Mesothelial cell of epicardium (in vitro differentiated cells): Measurements from ENCODE around the gene SINHCAF. TPM values are rescaled to one million over a fixed set of nuclear protein-coding genes. Genes with fewer than 3 reads are reported as not detected.
"Not testable (repeated sequence)": the region's sequence is repeated elsewhere in the genome, so short reads cannot be mapped to it uniquely, and the experiment has no call there.

Source experiments
- DNase-seq, 2 experiments: peaks; one replicate each; pipeline ENCODE4 v3.0.0; 2021; ENCODE audit warnings: low spot score in 2 of 2; ENCODE audit not compliant: unreplicated experiment in 2 of 2
- H3K27ac Mint-ChIP-seq: 2 replicates; pipeline ENCODE4 v1.8.0; 2021; ENCODE audit warnings: mixed read lengths
- H3K27me3 Mint-ChIP-seq: 2 replicates; pipeline ENCODE4 v1.8.0; 2021; ENCODE audit warnings: low read depth, mixed read lengths
- H3K36me3 Mint-ChIP-seq: 2 replicates; pipeline ENCODE4 v1.8.0; 2021; ENCODE audit warnings: mixed read lengths
- H3K4me1 Mint-ChIP-seq: 2 replicates; pipeline ENCODE4 v1.8.0; 2021; ENCODE audit warnings: mixed read lengths
- H3K4me3 Mint-ChIP-seq: 2 replicates; pipeline ENCODE4 v1.8.0; 2021; ENCODE audit warnings: mild to moderate bottlenecking, moderate library complexity, mixed read lengths
- H3K9me3 Mint-ChIP-seq: 2 replicates; pipeline ENCODE4 v1.8.0; 2021; ENCODE audit warnings: mixed read lengths
- CTCF ChIP-seq: fragments of 200-600 bp; sonication (generic); IDR thresholded peaks from one replicate; pipeline ENCODE4 v1.5.0; 2021; ENCODE audit warnings: antibody characterized with exemption; ENCODE audit not compliant: unreplicated experiment
- total RNA-seq: library from RNA; stranded (reverse); gene quantifications from 3 replicates; pipeline ENCODE4 v1.2.1, GENCODE V29; 2021

SINHCAF gene
- total RNA-seq, 1 donor from 2014 or later, result 241 TPM

DNA sequence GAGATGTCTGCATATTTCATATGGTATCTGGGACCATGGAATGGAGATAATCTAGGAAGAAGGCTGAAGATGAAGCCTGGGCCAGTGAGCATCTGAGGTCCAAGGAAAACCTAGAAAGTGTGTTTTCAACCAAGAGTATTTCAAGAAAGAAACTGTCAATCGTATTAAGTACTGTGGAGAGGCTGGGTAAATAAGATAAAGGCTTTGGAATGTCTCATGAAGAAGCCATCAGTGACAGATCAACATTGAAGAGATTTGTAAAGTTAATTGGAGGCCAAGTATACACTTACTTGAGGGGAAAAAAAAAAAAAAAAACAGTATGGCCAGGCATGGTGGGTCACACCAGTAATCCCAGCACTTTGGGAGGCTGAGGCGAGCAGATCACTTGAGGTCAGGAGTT is 48.9 kb downstream of the SINHCAF start:
- Mint-ChIP-seq H3K27ac (peak overlapping the region; percentile 63), H3K4me1 (peaks cover 21% of the 10 kb centered on the region), H3K36me3 (peaks cover 21% of the 10 kb centered on the region), H3K4me3 (no peak overlapping the region), H3K9me3 (no peaks in the 10 kb centered on the region), H3K27me3 (no peaks in the 10 kb centered on the region)
- DNase-seq, result no peak
- TF ChIP-seq CTCF, result no peak

DNA sequence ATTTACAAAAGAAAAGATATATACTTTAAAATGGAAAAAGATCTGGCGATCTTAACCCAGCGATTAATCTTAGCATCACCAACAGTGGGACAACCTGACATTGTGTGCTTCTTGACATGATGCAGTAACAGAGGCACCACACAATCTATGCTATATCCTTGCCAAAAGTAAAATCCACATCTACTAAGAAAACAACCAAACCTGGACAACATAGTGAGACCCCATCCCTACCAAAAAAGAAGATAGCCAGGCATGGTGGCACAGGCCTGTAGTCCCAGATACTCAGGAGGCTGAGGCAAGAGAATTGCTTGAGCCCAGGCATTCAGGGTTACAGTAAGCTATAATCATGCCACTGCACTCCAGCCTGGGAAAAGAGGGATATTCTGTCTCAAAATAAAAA is 50.5 kb downstream of the SINHCAF start:
- Mint-ChIP-seq H3K27me3 (no peaks in the 10 kb centered on the region), H3K9me3 (no peaks in the 10 kb centered on the region), H3K27ac (no peak overlapping the region), H3K4me3 (no peak overlapping the region), H3K36me3 (peaks cover 18% of the 10 kb centered on the region), H3K4me1 (peaks cover 23% of the 10 kb centered on the region)
- no peak for DNase-seq
- no peak for TF ChIP-seq CTCF

DNA sequence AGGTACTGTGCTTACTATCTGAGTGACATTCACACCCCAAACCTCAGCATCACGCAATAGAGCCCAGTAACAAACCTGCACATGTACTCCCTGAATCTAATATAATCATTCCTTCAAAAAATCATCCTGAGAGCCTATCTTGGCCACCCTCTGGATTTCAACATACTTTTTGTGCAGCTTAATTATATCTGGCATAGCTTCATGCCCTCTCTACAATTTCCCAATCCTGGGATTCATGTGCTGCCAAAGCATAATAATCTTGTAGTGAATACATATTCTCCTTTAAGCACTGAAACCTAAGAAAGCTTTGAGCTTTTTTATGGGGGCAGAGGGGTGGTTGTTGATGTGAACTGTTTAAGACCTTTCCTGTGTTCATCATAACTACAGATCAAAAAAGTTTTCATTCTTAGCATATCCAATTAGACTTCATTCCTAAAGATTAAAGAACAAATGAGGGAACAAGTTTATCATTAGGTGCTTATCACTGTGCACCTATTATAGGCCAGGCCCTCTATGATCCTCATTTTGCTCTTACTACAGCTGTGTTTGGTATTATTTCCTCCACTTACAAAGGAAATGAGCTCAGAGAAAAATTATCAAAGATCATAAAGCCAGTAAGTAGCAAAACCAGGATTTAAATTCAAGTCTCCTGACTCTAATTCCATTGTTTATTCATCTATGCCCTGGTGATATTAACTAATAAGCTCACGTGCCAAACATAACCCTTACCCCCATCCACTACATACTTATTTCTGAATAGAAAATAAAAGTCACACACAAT is 51.2 kb downstream of the SINHCAF start:
- peaks cover 26% of the 10 kb centered on the region for H3K4me1 Mint-ChIP-seq
- no peak overlapping the region for H3K4me3 Mint-ChIP-seq
- no peak for DNase-seq
- no peaks in the 10 kb centered on the region for H3K9me3 Mint-ChIP-seq
- H3K27ac Mint-ChIP-seq, result peak overlapping the region; percentile 47
- TF ChIP-seq CTCF, result no peak
- H3K27me3 Mint-ChIP-seq, result no peaks in the 10 kb centered on the region
- peaks cover 18% of the 10 kb centered on the region for H3K36me3 Mint-ChIP-seq

DNA sequence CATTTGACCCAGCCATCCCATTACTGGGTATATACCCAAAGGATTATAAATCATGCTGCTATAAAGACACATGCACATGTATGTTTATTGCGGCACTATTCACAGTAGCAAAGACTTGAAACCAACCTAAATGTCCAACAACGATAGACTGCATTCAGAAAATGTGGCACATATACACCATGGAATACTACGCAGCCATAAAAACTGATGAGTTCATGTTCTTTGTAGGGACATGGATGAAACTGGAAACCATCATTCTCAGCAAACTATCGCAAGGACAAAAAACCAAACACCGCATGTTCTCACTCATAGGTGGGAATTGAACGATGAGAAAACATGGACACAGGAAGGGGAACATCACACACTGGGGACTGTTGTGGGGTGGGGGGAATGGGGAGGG is 52.2 kb downstream of the SINHCAF start:
- DNase-seq, result not testable (repeated sequence)

DNA sequence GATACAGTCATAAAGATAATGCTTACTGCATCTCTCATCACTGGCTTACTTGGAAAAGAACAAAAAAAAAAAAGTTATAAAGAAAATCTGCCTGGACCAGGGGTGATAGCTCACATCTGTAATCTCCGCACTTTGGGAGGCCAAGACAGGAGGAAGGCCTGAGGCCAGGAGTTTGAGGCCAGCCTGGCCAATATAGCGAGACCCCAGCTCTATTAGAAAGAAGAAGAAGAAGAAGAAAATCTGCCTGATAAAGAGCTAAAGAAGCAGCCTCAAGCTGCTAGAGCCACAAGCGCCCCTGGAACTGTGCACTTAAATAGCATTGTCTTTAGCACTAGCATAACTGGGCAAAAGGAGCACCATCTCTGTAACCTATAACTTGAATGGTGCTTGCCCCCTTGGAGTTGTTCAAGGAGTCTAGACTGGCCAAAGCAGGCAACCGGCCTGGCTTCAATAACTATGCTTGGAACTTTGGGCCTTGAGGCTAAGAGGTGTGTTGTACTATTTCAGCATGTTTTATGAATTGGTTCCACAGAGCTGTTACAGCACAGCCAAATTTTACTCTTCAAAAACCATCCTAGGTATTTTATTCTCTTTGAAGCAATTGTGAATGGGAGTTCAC is 53.2 kb downstream of the SINHCAF start:
- Mint-ChIP-seq H3K4me3 (no peak overlapping the region), H3K27ac (no peak overlapping the region)

More for the DNA sequence above, 52.2 kb downstream of the SINHCAF start:
- not testable (repeated sequence) for H3K27me3 Mint-ChIP-seq, H3K4me3 Mint-ChIP-seq, H3K9me3 Mint-ChIP-seq, H3K27ac Mint-ChIP-seq
- peaks cover 20% of the 10 kb centered on the region for H3K36me3 Mint-ChIP-seq
- peaks cover 20% of the 10 kb centered on the region for H3K4me1 Mint-ChIP-seq

More for the DNA sequence above, 53.2 kb downstream of the SINHCAF start:
- Mint-ChIP-seq H3K4me1 (peaks cover 12% of the 10 kb centered on the region), H3K36me3 (peaks cover 18% of the 10 kb centered on the region), H3K9me3 (no peaks in the 10 kb centered on the region), H3K27me3 (no peaks in the 10 kb centered on the region)
- no peak for DNase-seq
- no peak for TF ChIP-seq CTCF
